Peyer's patch (tissue), 4 donors: ENCODE data around the gene AGAP1.
A peak's percentile ranks its signal among the peaks of the same experiment; 100 is the strongest.

ENCODE experiments used
- POLR2A ChIP-seq, 2 donors: fragments of 450-650 bp; IDR thresholded peaks; one replicate each; pipeline ENCODE4 v1.5.1; 2017; ENCODE audit warnings: antibody characterized with exemption in 2 of 2, mild to moderate bottlenecking in 2 of 2, moderate library complexity in 2 of 2
- TF ChIP-seq, protein P1 (sequence below), 6 experiments: fragments of 450-650 bp in 4 of 6; fragments of 200-600 bp in 2 of 6; sonication (generic) in 1 of 6; IDR thresholded peaks; one replicate each; pipeline ENCODE4 v1.5.1; 2017 to 2019; ENCODE audit warnings: antibody characterized with exemption in 6 of 6, mild to moderate bottlenecking in 3 of 6, moderate library complexity in 1 of 6

DNA sequence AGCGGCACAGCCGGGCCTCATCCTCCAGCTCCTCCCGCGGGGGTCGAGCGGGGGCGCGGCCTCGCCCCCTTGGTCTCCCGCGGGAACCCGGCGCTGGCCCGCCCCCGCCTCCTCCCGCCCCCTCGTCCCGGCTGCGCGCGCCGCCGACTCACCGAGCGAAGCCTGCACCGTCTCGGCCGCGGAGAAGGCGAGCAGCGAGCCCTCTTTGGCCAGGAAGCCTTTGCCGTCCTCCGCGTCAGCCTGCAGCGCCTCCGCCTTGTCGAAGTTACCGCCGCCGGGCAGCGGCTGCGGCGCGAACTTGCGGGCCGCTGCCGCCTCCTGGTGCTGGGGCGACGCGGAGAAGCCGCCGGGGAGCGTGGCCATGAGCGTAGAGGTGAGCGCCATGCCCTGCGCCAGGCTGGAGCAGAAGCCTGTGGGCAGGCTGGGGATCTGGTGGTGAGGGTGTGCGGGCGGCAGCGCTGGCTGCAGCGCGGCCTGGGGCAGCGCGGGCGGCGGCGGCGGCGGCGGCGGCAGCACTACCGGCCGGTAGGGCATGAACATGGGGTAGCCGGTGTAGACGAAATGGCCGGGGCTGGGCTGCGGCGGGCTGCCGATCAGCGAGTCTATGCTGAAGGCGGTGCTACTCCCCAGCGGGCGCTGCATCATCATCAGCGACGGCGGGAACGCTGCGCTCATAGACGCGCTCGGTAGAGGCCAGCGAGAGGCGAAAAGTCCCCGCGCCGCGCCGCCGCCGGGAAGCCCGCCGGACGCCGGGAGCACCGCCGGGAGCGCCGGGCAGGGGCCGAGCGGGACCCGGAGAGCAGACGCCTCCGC lies 673.7 kb downstream of the AGAP1 start:
- TF ChIP-seq, protein P1, sequence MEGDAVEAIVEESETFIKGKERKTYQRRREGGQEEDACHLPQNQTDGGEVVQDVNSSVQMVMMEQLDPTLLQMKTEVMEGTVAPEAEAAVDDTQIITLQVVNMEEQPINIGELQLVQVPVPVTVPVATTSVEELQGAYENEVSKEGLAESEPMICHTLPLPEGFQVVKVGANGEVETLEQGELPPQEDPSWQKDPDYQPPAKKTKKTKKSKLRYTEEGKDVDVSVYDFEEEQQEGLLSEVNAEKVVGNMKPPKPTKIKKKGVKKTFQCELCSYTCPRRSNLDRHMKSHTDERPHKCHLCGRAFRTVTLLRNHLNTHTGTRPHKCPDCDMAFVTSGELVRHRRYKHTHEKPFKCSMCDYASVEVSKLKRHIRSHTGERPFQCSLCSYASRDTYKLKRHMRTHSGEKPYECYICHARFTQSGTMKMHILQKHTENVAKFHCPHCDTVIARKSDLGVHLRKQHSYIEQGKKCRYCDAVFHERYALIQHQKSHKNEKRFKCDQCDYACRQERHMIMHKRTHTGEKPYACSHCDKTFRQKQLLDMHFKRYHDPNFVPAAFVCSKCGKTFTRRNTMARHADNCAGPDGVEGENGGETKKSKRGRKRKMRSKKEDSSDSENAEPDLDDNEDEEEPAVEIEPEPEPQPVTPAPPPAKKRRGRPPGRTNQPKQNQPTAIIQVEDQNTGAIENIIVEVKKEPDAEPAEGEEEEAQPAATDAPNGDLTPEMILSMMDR (IDR thresholded peaks at IDR 0.05): peak in 2 of 6 experiments; percentile 9 to 28
- TF ChIP-seq POLR2A (IDR thresholded peaks at IDR 0.05): no peak
